Uterus (tissue), 2 donors: ENCODE results near the gene ASTN2.

Experiments
- POLR2A ChIP-seq, 2 donors: fragments of 450-650 bp; IDR thresholded peaks; one replicate each; pipeline ENCODE4 v1.6.1; 2016; ENCODE audit warnings: antibody characterized with exemption in 2 of 2, mild to moderate bottlenecking in 1 of 2, moderate library complexity in 1 of 2
- TF ChIP-seq, protein P1 (sequence below), 4 experiments: fragments of 200-600 bp in 2 of 4; fragments of 450-650 bp in 2 of 4; sonication (generic) in 2 of 4; IDR thresholded peaks; one replicate each; pipeline ENCODE4 v1.5.1; 2016 to 2019; ENCODE audit warnings: antibody characterized with exemption in 4 of 4, mild to moderate bottlenecking in 2 of 4, moderate library complexity in 1 of 4

DNA sequence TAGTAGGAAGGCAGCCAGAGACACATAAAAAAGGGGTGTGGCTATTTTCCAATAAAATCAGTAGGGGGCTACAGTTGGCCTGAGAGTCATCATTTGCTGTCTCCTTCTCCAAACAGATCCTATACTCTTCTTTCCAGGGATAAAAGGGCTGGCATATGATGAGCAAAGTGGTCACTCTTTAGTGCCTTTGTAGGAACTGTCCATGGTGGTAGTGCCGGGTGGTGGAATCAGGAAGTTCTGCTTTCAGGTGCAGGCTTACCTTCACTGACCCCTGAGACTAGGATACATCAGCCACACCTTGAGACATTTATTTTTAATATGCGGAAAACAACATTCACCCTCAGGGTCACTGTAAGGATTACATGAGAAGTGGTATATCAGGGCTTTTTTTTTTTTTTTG lies 80.8 kb downstream of the ASTN2 start:
- TF ChIP-seq, protein P1, sequence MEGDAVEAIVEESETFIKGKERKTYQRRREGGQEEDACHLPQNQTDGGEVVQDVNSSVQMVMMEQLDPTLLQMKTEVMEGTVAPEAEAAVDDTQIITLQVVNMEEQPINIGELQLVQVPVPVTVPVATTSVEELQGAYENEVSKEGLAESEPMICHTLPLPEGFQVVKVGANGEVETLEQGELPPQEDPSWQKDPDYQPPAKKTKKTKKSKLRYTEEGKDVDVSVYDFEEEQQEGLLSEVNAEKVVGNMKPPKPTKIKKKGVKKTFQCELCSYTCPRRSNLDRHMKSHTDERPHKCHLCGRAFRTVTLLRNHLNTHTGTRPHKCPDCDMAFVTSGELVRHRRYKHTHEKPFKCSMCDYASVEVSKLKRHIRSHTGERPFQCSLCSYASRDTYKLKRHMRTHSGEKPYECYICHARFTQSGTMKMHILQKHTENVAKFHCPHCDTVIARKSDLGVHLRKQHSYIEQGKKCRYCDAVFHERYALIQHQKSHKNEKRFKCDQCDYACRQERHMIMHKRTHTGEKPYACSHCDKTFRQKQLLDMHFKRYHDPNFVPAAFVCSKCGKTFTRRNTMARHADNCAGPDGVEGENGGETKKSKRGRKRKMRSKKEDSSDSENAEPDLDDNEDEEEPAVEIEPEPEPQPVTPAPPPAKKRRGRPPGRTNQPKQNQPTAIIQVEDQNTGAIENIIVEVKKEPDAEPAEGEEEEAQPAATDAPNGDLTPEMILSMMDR (IDR thresholded peaks at IDR 0.05) = no peak
- no peak for TF ChIP-seq POLR2A (IDR thresholded peaks at IDR 0.05)
